SK-N-SH (cell line): ENCODE data around the gene RPS16. TPM values are rescaled to one million over a fixed set of nuclear protein-coding genes. Genes with fewer than 3 reads are reported as not detected.

ENCODE experiments used
- CTCF ChIA-PET: fragments of 300-600, 350-600 bp; formaldehyde crosslinking; extraction: SDS; loops from one replicate; lab custom pipeline; 2021; lab: Yijun Ruan, JAX
- POLR2A ChIA-PET: fragments of 350-600 bp; sonication (Branson Sonifier 250); formaldehyde crosslinking; extraction: SDS; loops from one replicate; lab custom pipeline; 2020; ENCODE audit warnings: antibody characterized with exemption, inconsistent platforms; lab: Yijun Ruan, JAX
- DNase-seq: peaks from one replicate; pipeline ENCODE4 v3.0.0; 2012
- H2AFZ ChIP-seq: fragments of 200-600 bp; sonication (generic); 2 replicates; pipeline ENCODE4 v1.8.1; 2016; ENCODE audit warnings: antibody characterized with exemption, mild to moderate bottlenecking, low read depth
- H3F3A ChIP-seq: fragments of 200-600 bp; sonication (generic); replicated peaks from 2 replicates; pipeline ENCODE3; 2016; ENCODE audit warnings: antibody characterized with exemption, mild to moderate bottlenecking; ENCODE audit not compliant: insufficient read depth
- H3K27ac ChIP-seq, 2 experiments: fragments of 200-500 bp in 1 of 2; fragments of 200-600 bp in 1 of 2; sonication (Bioruptor generic) in 1 of 2; sonication (generic), shearing (Covaris generic) in 1 of 2; 2 replicates each; pipeline versions ENCODE4 v1.5.1 to v1.6.1; 2014 to 2016; ENCODE audit warnings: low read depth in 2 of 2, inconsistent platforms in 1 of 2, low read length in 1 of 2, mild to moderate bottlenecking in 1 of 2, mixed read lengths in 1 of 2
- H3K27me3 ChIP-seq: fragments of 200-600 bp; sonication (generic), shearing (Covaris generic); 2 replicates; pipeline ENCODE4 v1.6.1; 2016; ENCODE audit warnings: mixed run types; ENCODE audit not compliant: insufficient read depth
- H3K36me3 ChIP-seq, 2 experiments: fragments of 200-500 bp in 1 of 2; fragments of 200-600 bp in 1 of 2; sonication (Bioruptor generic) in 1 of 2; sonication (generic) in 1 of 2; replicated peaks in 1 of 2; 2 replicates each; pipeline versions ENCODE3 to v1.5.1; 2014 to 2016; ENCODE audit warnings: low read length in 1 of 2, mild to moderate bottlenecking in 1 of 2; ENCODE audit not compliant: insufficient read depth in 2 of 2, control insufficient read depth in 1 of 2
- H3K4me1 ChIP-seq, 2 experiments: fragments of 200-500 bp in 1 of 2; fragments of 200-600 bp in 1 of 2; sonication (Bioruptor generic) in 1 of 2; sonication (generic), shearing (Covaris generic) in 1 of 2; 2 replicates each; pipeline versions ENCODE4 v1.5.1 to v1.6.1; 2014 to 2016; ENCODE audit warnings: low read depth in 1 of 2, low read length in 1 of 2, mixed run types in 1 of 2; ENCODE audit not compliant: insufficient read depth in 2 of 2, control insufficient read depth in 1 of 2
- H3K4me2 ChIP-seq: fragments of 200-600 bp; sonication (generic), shearing (Covaris generic); 2 replicates; pipeline ENCODE4 v1.6.1; 2017; ENCODE audit warnings: mixed run types
- H3K4me3 ChIP-seq, 2 experiments: fragments of 200-500 bp in 1 of 2; fragments of 200-600 bp in 1 of 2; sonication (Bioruptor generic) in 1 of 2; sonication (generic), shearing (Covaris generic) in 1 of 2; 2 replicates each; pipeline versions ENCODE4 v1.5.1 to v1.8.1; 2014 to 2016; ENCODE audit warnings: low read depth in 2 of 2, inconsistent platforms in 1 of 2, low read length in 1 of 2, mild to moderate bottlenecking in 1 of 2, mixed read lengths in 1 of 2, moderate library complexity in 1 of 2
- H3K79me2 ChIP-seq: fragments of 200-600 bp; sonication (generic); 2 replicates; pipeline ENCODE4 v1.8.1; 2017; ENCODE audit warnings: mild to moderate bottlenecking; ENCODE audit not compliant: insufficient read depth
- H3K9ac ChIP-seq: fragments of 200-600 bp; sonication (generic); 2 replicates; pipeline ENCODE4 v1.6.1; 2017; ENCODE audit warnings: mixed run types
- H3K9me2 ChIP-seq: fragments of 200-600 bp; sonication (generic); 2 replicates; pipeline ENCODE4 v1.6.1; 2017; ENCODE audit warnings: mixed run types
- H3K9me3 ChIP-seq: fragments of 200-600 bp; sonication (generic); 2 replicates; pipeline ENCODE4 v1.6.1; 2017; ENCODE audit warnings: mixed run types, mild to moderate bottlenecking, moderate library complexity
- H4K20me1 ChIP-seq: fragments of 200-600 bp; sonication (generic); 2 replicates; pipeline ENCODE4 v1.6.1; 2017; ENCODE audit warnings: mild to moderate bottlenecking, mixed run types; ENCODE audit not compliant: insufficient read depth
- CHD2 ChIP-seq: fragments of 150-350 bp; IDR thresholded peaks from 2 replicates; pipeline ENCODE4 v1.6.1; 2018; ENCODE audit warnings: low read length; ENCODE audit not compliant: partially characterized antibody
- CTCF ChIP-seq: fragments of 200-600 bp; sonication (generic); IDR thresholded peaks from 2 replicates; pipeline ENCODE4 v1.6.1; 2017; ENCODE audit warnings: antibody characterized with exemption, mild to moderate bottlenecking, moderate library complexity
- EP300 ChIP-seq, 2 experiments: IDR thresholded peaks; 2 replicates each; pipeline versions ENCODE4 v1.4.0 to v1.6.1; 2012; ENCODE audit warnings: borderline replicate concordance in 1 of 2, low read depth in 1 of 2, low read length in 1 of 2
- FOXM1 ChIP-seq: IDR thresholded peaks from 2 replicates; pipeline ENCODE4 v1.4.0; 2012; ENCODE audit warnings: low read depth, mild to moderate bottlenecking
- GABPA ChIP-seq: IDR thresholded peaks from 2 replicates; pipeline ENCODE4 v1.4.0; 2012; ENCODE audit warnings: low read depth, mild to moderate bottlenecking
- MXI1 ChIP-seq: IDR thresholded peaks from 2 replicates; pipeline ENCODE4 v1.6.1; 2012; ENCODE audit warnings: mild to moderate bottlenecking, low read depth, low read length, improper control_type of control experiment
- POLR2AphosphoS5 ChIP-seq: IDR thresholded peaks from 2 replicates; pipeline ENCODE4 v1.6.1; 2012; ENCODE audit warnings: low read depth, low read length
- RAD21 ChIP-seq: IDR thresholded peaks from 2 replicates; pipeline ENCODE4 v1.6.1; 2012; ENCODE audit warnings: mild to moderate bottlenecking, low read length
- RFX5 ChIP-seq: IDR thresholded peaks from 2 replicates; pipeline ENCODE4 v1.6.1; 2012; ENCODE audit warnings: mild to moderate bottlenecking, improper control_type of control experiment, low read length
- SIN3A ChIP-seq: IDR thresholded peaks from 2 replicates; pipeline ENCODE4 v1.6.1; 2012; ENCODE audit warnings: low read depth, mild to moderate bottlenecking, low read length, moderate library complexity, borderline replicate concordance
- TEAD4 ChIP-seq: IDR thresholded peaks from 2 replicates; pipeline ENCODE4 v1.4.0; 2012; ENCODE audit warnings: mild to moderate bottlenecking, borderline replicate concordance; ENCODE audit not compliant: insufficient read depth
- YY1 ChIP-seq: IDR thresholded peaks from 2 replicates; pipeline ENCODE4 v1.4.0; 2012; ENCODE audit warnings: low read depth, mild to moderate bottlenecking
- WGBS: methylation state at CpG from one replicate; pipeline ENCODE4 v1.1.6; 2017; ENCODE audit warnings: low lambda C conversion rate; 5-methylcytosine and 5-hydroxymethylcytosine counted together
- polyA plus RNA-seq, 3 experiments: library from polyadenylated mRNA; depleted of rRNA; stranded (reverse); fragments of >200 nt; gene quantifications; 2 replicates each; pipeline ENCODE4 v1.2.3, GENCODE V29; 2012
- TF ChIP-seq, protein P1 (sequence below): IDR thresholded peaks from 2 replicates; pipeline ENCODE4 v1.4.0; 2012; ENCODE audit warnings: low read depth, borderline replicate concordance
- TF ChIP-seq, protein P2 (sequence below): fragments of 150-350 bp; IDR thresholded peaks from 2 replicates; pipeline ENCODE4 v1.6.1; 2016; ENCODE audit warnings: mild to moderate bottlenecking, low read depth, low read length

Gene RPS16
- polyA plus RNA-seq, 1 of the 3 experiments (the other 2 are of a cell fraction): 7,541 TPM

- Histone ChIP-seq H3K4me2 (no peak overlapping the region), H3F3A (peaks cover 21% of the 10 kb centered on the region), H3K79me2 (no peaks in the 10 kb centered on the region; the same call in 1 of the 2 replicates), H3K27me3 (no peaks in the 10 kb centered on the region), H3K27ac (no peak overlapping the region), H4K20me1 (no peaks in the 10 kb centered on the region)
- CTCF ChIA-PET: interaction anchor here (0.9 to 1.4 kb wide), 4 partner anchors 9 to 51 kb away, joined by 3 to 7 read pairs (median 4); partner anchors contain the start of gene PLEKHG2
- no peak for TF ChIP-seq FOXM1
- no peak for TF ChIP-seq MXI1
- TF ChIP-seq, protein P1, sequence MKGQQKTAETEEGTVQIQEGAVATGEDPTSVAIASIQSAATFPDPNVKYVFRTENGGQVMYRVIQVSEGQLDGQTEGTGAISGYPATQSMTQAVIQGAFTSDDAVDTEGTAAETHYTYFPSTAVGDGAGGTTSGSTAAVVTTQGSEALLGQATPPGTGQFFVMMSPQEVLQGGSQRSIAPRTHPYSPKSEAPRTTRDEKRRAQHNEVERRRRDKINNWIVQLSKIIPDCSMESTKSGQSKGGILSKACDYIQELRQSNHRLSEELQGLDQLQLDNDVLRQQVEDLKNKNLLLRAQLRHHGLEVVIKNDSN: no peak
- TF ChIP-seq, all 33 proteins: peak for 0
- Histone ChIP-seq H3K9me3 (no peaks in the 10 kb centered on the region), H3K4me1 (peaks cover 3 to 5% of the 10 kb centered on the region in 2 experiments; a peak in 2 of 4 replicates), H3K4me3 (no peak overlapping the region), H3K9me2 (no peaks in the 10 kb centered on the region), H3K9ac (no peak overlapping the region), H3K36me3 (peaks cover 18 to 25% of the 10 kb centered on the region in 2 experiments), H2AFZ (no peak overlapping the region)
- no peak for DNase-seq
- 89% methylated on average over 32 of the region's 35 CpGs for WGBS
- POLR2A ChIA-PET: interaction anchor here (2.9 kb wide), 1 partner anchor 12 kb away, joined by 17 read pairs; the partner anchor contains the start of gene RPS16
These were observed 12.3 kb downstream of the RPS16 start for GRCh38 chr19:39423258-39424086.

DNA sequence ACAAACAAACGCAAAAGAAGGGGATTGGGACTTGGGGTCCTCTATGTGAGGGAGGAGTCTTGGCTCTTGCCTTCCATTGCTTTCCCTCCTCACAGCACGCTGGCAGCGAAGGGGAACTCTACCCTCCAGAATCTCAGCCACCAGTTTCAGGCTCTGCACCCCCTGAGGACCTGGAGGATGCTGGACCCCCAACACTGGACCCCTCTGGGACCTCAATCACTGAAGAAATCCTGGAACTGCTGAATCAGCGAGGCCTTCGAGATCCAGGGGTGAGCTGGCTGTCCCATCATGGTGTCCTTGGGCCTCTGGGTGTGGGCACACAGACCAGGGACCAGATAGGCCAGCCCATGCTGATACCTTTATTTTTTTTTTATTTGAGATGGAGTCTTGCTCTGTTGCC, 13.7 kb downstream of the RPS16 start:
- Histone ChIP-seq H3F3A (peaks cover 12% of the 10 kb centered on the region), H3K4me3 (no peak overlapping the region), H3K27ac (no peak overlapping the region), H3K4me1 (no peaks in the 10 kb centered on the region), H3K9me3 (no peaks in the 10 kb centered on the region), H4K20me1 (no peaks in the 10 kb centered on the region), H3K9me2 (no peaks in the 10 kb centered on the region), H2AFZ (no peak overlapping the region), H3K36me3 (peaks cover 18 to 27% of the 10 kb centered on the region in 2 experiments), H3K9ac (no peak overlapping the region), H3K27me3 (no peaks in the 10 kb centered on the region), H3K4me2 (no peak overlapping the region), H3K79me2 (peaks cover 9% of the 10 kb centered on the region; the same call in 1 of the 2 replicates)
- ChIA-PET POLR2A (interaction anchor here (3.0 kb wide), 1 partner anchor 14 kb away, joined by 10 read pairs; the partner anchor contains the start of gene RPS16), CTCF (no interaction called here)
- no peak for DNase-seq
- TF ChIP-seq YY1: no peak
- TF ChIP-seq SIN3A: no peak
- TF ChIP-seq CTCF: no peak
- TF ChIP-seq, protein P2, sequence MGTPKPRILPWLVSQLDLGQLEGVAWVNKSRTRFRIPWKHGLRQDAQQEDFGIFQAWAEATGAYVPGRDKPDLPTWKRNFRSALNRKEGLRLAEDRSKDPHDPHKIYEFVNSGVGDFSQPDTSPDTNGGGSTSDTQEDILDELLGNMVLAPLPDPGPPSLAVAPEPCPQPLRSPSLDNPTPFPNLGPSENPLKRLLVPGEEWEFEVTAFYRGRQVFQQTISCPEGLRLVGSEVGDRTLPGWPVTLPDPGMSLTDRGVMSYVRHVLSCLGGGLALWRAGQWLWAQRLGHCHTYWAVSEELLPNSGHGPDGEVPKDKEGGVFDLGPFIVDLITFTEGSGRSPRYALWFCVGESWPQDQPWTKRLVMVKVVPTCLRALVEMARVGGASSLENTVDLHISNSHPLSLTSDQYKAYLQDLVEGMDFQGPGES: no peak
- TF ChIP-seq TEAD4: no peak
- TF ChIP-seq RFX5: no peak
- no peak for TF ChIP-seq POLR2AphosphoS5
- no peak for TF ChIP-seq CHD2
- no peak for TF ChIP-seq EP300 (IDR thresholded peaks at IDR 0.05; ENCODE audit: borderline replicate concordance in 1 of 2, low read depth in 1 of 2, low read length in 1 of 2)
- no peak for TF ChIP-seq RAD21
- TF ChIP-seq FOXM1: no peak
- TF ChIP-seq GABPA: no peak
- 94% methylated on average over 5 of the region's 5 CpGs for WGBS
